Hepatocyte (in vitro differentiated cells): ENCODE measurements around the gene SGCA.

Source experiments
- EZH2 ChIP-seq: fragments of 200-600 bp; sonication (generic); IDR thresholded peaks from 2 replicates; pipeline ENCODE4 v1.6.1; 2016; ENCODE audit warnings: antibody characterized with exemption, mild to moderate bottlenecking, borderline replicate concordance
- EZH2phosphoT487 ChIP-seq: fragments of 200-600 bp; sonication (generic); IDR thresholded peaks from one replicate; pipeline ENCODE4 v1.6.1; 2018; ENCODE audit warnings: antibody characterized with exemption, mild to moderate bottlenecking, low read depth, moderate library complexity; ENCODE audit not compliant: unreplicated experiment, severe bottlenecking
- TF ChIP-seq, protein P1 (sequence below): fragments of 200-600 bp; sonication (generic); IDR thresholded peaks from 2 replicates; pipeline ENCODE4 v1.5.1; 2016; ENCODE audit warnings: antibody characterized with exemption, mild to moderate bottlenecking; ENCODE audit not compliant: poor library complexity

DNA sequence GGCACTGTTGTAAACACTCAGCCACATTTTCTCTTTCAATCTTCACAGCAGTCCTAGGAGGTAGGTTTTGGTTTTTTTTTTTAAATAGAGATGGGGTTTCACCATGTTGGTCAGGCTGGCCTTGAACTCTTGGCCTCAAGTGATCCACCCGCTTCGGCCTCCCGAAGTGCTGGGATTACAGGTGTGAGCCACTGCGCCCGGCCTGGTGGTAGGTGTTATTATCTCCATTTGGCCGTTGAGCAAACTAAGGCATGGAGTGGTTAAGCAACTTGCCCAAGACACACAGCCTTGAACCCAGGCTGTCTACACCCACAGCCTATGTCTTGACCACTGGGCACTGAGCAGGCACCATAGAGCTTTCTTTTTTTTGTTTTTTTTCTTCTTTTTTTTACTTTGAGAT lies 8.6 kb downstream of the SGCA start:
- TF ChIP-seq, protein P1, sequence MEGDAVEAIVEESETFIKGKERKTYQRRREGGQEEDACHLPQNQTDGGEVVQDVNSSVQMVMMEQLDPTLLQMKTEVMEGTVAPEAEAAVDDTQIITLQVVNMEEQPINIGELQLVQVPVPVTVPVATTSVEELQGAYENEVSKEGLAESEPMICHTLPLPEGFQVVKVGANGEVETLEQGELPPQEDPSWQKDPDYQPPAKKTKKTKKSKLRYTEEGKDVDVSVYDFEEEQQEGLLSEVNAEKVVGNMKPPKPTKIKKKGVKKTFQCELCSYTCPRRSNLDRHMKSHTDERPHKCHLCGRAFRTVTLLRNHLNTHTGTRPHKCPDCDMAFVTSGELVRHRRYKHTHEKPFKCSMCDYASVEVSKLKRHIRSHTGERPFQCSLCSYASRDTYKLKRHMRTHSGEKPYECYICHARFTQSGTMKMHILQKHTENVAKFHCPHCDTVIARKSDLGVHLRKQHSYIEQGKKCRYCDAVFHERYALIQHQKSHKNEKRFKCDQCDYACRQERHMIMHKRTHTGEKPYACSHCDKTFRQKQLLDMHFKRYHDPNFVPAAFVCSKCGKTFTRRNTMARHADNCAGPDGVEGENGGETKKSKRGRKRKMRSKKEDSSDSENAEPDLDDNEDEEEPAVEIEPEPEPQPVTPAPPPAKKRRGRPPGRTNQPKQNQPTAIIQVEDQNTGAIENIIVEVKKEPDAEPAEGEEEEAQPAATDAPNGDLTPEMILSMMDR, result no peak
- no peak for TF ChIP-seq EZH2
- TF ChIP-seq EZH2phosphoT487, result no peak
